ENCODE data around the gene SLC9A2.

GRCh38 chr2:102622646-102623045, 3.3 kb downstream of the SLC9A2 start:
- no peak for TF ChIP-seq CTCF (IDR thresholded peaks at IDR 0.05)
- no peak for TF ChIP-seq POLR2A (IDR thresholded peaks at IDR 0.05)
